ENCODE measurements around the gene COMMD9. TPM values are rescaled to one million over a fixed set of nuclear protein-coding genes. Genes with fewer than 3 reads are reported as not detected.

COMMD9 gene
- total and polyA plus RNA-seq, 2 of the 8 experiments (the other 6 are each of a cell fraction or from before 2014, with no cell fraction given) = 42.5 to 49.1 TPM

- Histone ChIP-seq H3K23me2 (ENCODE audit: low read depth, low read length) (no peaks in the 10 kb centered on the region), H3K14ac (ENCODE audit: insufficient read length) (no peak overlapping the region), H3K79me2 (ENCODE audit: control insufficient read depth in 1 of 2, insufficient read depth in 2 of 2, low read length in 2 of 2) (no peaks in the 10 kb centered on the region), H3K36me3 (ENCODE audit: control insufficient read depth in 2 of 4, insufficient read depth in 4 of 4, low read length in 3 of 4) (peaks cover 0 to 7% (median 0%) of the 10 kb centered on the region in 4 experiments; a peak in 1 of 8 replicates), H3K4me1 (replicated peaks in 1 of 4; ENCODE audit: control insufficient read depth in 3 of 4, insufficient read depth in 4 of 4, low read length in 3 of 4) (no peaks in the 10 kb centered on the region), H3K18ac (ENCODE audit: extremely low read depth, low read length) (no peak overlapping the region), H2BK5ac (ENCODE audit: low read depth, low read length) (no peak overlapping the region), H2AK5ac (ENCODE audit: low read depth, low read length) (no peak overlapping the region), H3K4me2 (ENCODE audit: insufficient read depth in 1 of 2, low read depth in 2 of 2, low read length in 2 of 2) (no peak overlapping the region), H2AFZ (ENCODE audit: low read length) (no peak overlapping the region), H3K4me3 (ENCODE audit: extremely low read depth in 1 of 4, insufficient read depth in 2 of 4, low read depth in 3 of 4, low read length in 4 of 4) (no peak overlapping the region), H2BK120ac (replicated peaks; ENCODE audit: low read depth, low read length) (no peak overlapping the region), H4K8ac (ENCODE audit: extremely low read depth, insufficient read depth, low read length) (no peak overlapping the region), H3K56ac (replicated peaks; ENCODE audit: insufficient read length, low read depth, low read length) (no peak overlapping the region), H2BK20ac (ENCODE audit: low read length) (no peak overlapping the region), H3K9ac (replicated peaks in 1 of 4; ENCODE audit: extremely low read depth in 1 of 4, low read depth in 3 of 4, low read length in 3 of 4) (no peak overlapping the region), H3K79me1 (ENCODE audit: low read depth, low read length) (peaks cover 2% of the 10 kb centered on the region; the same call in 1 of the 2 replicates), H4K5ac (ENCODE audit: insufficient read length, low read depth, low read length) (no peak overlapping the region), H3K4ac (replicated peaks; ENCODE audit: insufficient read length, low read depth, low read length) (no peak overlapping the region), H4K20me1 (replicated peaks in 1 of 2; ENCODE audit: control insufficient read depth in 1 of 2, insufficient read depth in 2 of 2, low read length in 2 of 2) (peaks cover 0 to 1% of the 10 kb centered on the region in 2 experiments), H3K23ac (ENCODE audit: insufficient read length) (no peak overlapping the region), H2BK12ac (ENCODE audit: low read depth, low read length) (no peak overlapping the region), H3K9me3 (ENCODE audit: insufficient read depth in 2 of 2, low read depth in 1 of 2, low read length in 1 of 2) (no peaks in the 10 kb centered on the region), H3K27ac (ENCODE audit: low read depth, low read length) (no peak overlapping the region), H2BK15ac (ENCODE audit: low read length) (no peak overlapping the region), H3K27me3 (replicated peaks in 1 of 4; ENCODE audit: control insufficient read depth in 3 of 4, extremely low read depth in 1 of 4, insufficient read depth in 3 of 4, low read length in 3 of 4) (no peaks in the 10 kb centered on the region), H4K91ac (replicated peaks; ENCODE audit: insufficient read length, low read length) (no peak overlapping the region)
- WGBS, 2 experiments (ENCODE audit: extremely low coverage in 1 of 2, insufficient coverage in 1 of 2, insufficient read length in 1 of 2, insufficient replicate concordance in 2 of 2, low coverage in 1 of 2, low lambda C conversion rate in 2 of 2, missing lambda C conversion rate in 1 of 2) = 91% methylated on average over 7 of the region's 7 CpGs; no CpG with 5 or more reads in 1 of the 2 experiments
- FAIRE-seq (no peak), DNase-seq (ENCODE audit: low read depth in 1 of 2, low spot score in 2 of 2) (no peak)
- ChIA-PET POLR2A (ENCODE audit: partially characterized antibody) (no interaction called here), CTCF (ENCODE audit: partially characterized antibody) (interaction anchor here (0.7 to 3.9 kb wide), 11 partner anchors 8 to 471 kb away, joined by 3 to 14 read pairs (median 5); partner anchors contain the start of gene COMMD9)
- no peak for TF ChIP-seq TCF12 (IDR thresholded peaks at IDR 0.05; ENCODE audit: low read depth, low read length)
These were observed 14.8 kb downstream of the COMMD9 start for GRCh38 chr11:36274414-36274813.

Data from H1 (cell line).